Stimulated activated CD8-positive, alpha-beta memory T cell treated with anti-CD3 and anti-CD28 coated beads, Interleukin-15, amount 100 ng/mL, for 48 hours (primary cell): ENCODE measurements around the gene ZNF180.
A peak's percentile ranks its signal among the peaks of the same experiment; 100 is the strongest.
"Not testable (repeated sequence)": the region's sequence is repeated elsewhere in the genome, so short reads cannot be mapped to it uniquely, and the experiment has no call there.

Source experiments
- DNase-seq, 2 donors: peaks; one replicate each; pipeline ENCODE4 v3.0.0-alpha.2; 2020; ENCODE audit warnings: low read depth in 2 of 2

ZNF180 gene

GRCh38 chr19:44498988-44499387 is 1.3 kb downstream of the ZNF180 start:
- no peak for DNase-seq

- no peak for DNase-seq
Measured at GRCh38 chr19:44496711-44497110, 3.6 kb downstream of the ZNF180 start.

- DNase-seq, result no peak
Measured at GRCh38 chr19:44476559-44477408, 23.5 kb downstream of the ZNF180 start.

GRCh38 chr19:44468730-44469129 is 31.6 kb downstream of the ZNF180 start:
- not testable (repeated sequence) for DNase-seq

- DNase-seq, result not testable (repeated sequence)
Measured at GRCh38 chr19:44462600-44463286, 37.6 kb downstream of the ZNF180 start.

- DNase-seq, result not testable (repeated sequence)
Measured at GRCh38 chr19:44456016-44456415, 44.3 kb downstream of the ZNF180 start.

- DNase-seq, result no peak
Measured at GRCh38 chr19:44455100-44455499, 45.2 kb downstream of the ZNF180 start.

GRCh38 chr19:44452367-44452766 is 48.0 kb downstream of the ZNF180 start:
- no peak for DNase-seq

- no peak for DNase-seq
Measured at GRCh38 chr19:44451687-44452086, 48.6 kb downstream of the ZNF180 start.

- DNase-seq, result peak; percentile 61 to 64
Measured at GRCh38 chr19:44447916-44448674, 52.2 kb downstream of the ZNF180 start, which contains the start of gene ZNF229. Gene ZNF229 (minus strand): TSS chr19:44448472. CDS start chr19:44442847, 5,625 bp downstream.

- no peak for DNase-seq
Measured at GRCh38 chr19:44438441-44438840, 61.9 kb downstream of the ZNF180 start.

GRCh38 chr19:44435441-44435840 is 64.9 kb downstream of the ZNF180 start:
- no peak for DNase-seq

- DNase-seq, result no peak
Measured at GRCh38 chr19:44430956-44431355, 69.4 kb downstream of the ZNF180 start.
